ENCODE results near the gene KCNJ6. TPM values are rescaled to one million over a fixed set of nuclear protein-coding genes. Genes with fewer than 3 reads are reported as not detected.

The KCNJ6 gene
- total and polyA plus RNA-seq, 10 of the 15 experiments (the other 5 are each of a cell fraction or from before 2014, with no cell fraction given): 0.03 to 0.07 (median 0.04) TPM; not detected in 7

GRCh38 chr21:37866027-37866426, 50.2 kb downstream of the KCNJ6 start (continued):
- no peak for TF ChIP-seq CUX1 (IDR thresholded peaks at IDR 0.05; ENCODE audit: insufficient replicate concordance, low read depth, low read length)
- no peak for TF ChIP-seq RB1 (IDR thresholded peaks at IDR 0.05; ENCODE audit: borderline replicate concordance)

- Histone ChIP-seq H3K9ac (ENCODE audit: control insufficient read depth, insufficient read depth, low read length) (no peak overlapping the region), H2AFZ (ENCODE audit: control insufficient read depth, low read depth, low read length) (no peak overlapping the region), H3K27me3 (replicated peaks in 1 of 2; ENCODE audit: control insufficient read depth in 2 of 2, insufficient read depth in 2 of 2, low read length in 1 of 2) (no peaks in the 10 kb centered on the region), H3K27ac (ENCODE audit: control insufficient read depth, insufficient read depth) (no peak overlapping the region), H3K36me3 (ENCODE audit: control insufficient read depth in 2 of 2, insufficient read depth in 2 of 2, low read length in 1 of 2) (no peaks in the 10 kb centered on the region), H3K4me1 (ENCODE audit: control insufficient read depth, insufficient read depth, low read length) (no peaks in the 10 kb centered on the region), H3K9me3 (replicated peaks; ENCODE audit: control insufficient read depth, insufficient read depth, low read length) (no peaks in the 10 kb centered on the region; the same call in 2 of the 3 replicates), H3K4me2 (ENCODE audit: control insufficient read depth, insufficient read depth) (no peak overlapping the region), H4K20me1 (ENCODE audit: control insufficient read depth, insufficient read depth) (no peaks in the 10 kb centered on the region), H3K79me2 (ENCODE audit: control insufficient read depth, insufficient read depth, low read length) (no peaks in the 10 kb centered on the region), H3K4me3 (no peak overlapping the region)
- ChIA-PET SMC1A (ENCODE audit: uncharacterized antibody, unreplicated experiment) (interaction anchor here (0.8 to 1.2 kb wide), 2 partner anchors 11 to 36 kb away, joined by 3 read pairs; no protein-coding TSS in a partner anchor), CTCF (interaction anchor here (0.9 kb wide), 1 partner anchor 154 kb away, joined by 3 read pairs; no protein-coding TSS in a partner anchor), RAD21 (ENCODE audit: unreplicated experiment) (interaction anchor here (1.6 kb wide), 1 partner anchor 36 kb away, joined by 5 read pairs; no protein-coding TSS in a partner anchor), POLR2A (interaction anchor here (0.6 kb wide), 1 partner anchor 68 kb away, joined by 3 read pairs; no protein-coding TSS in a partner anchor)
- ATAC-seq: no peak
- intact Hi-C loops (cut with micrococcal nuclease; ENCODE audit: unreplicated experiment) (no loop called here), in situ Hi-C loops (cut with MboI) (no loop called here)
- 13% methylated on average over 5 of the region's 5 CpGs for WGBS (ENCODE audit: insufficient coverage, insufficient replicate concordance, low lambda C conversion rate, missing lambda C conversion rate)
- TF ChIP-seq ZBED1 (IDR thresholded peaks at IDR 0.05; ENCODE audit: borderline replicate concordance): no peak
- no peak for TF ChIP-seq MXI1 (IDR thresholded peaks at IDR 0.05; ENCODE audit: low read depth, low read length)
- TF ChIP-seq SRF (IDR thresholded peaks at IDR 0.05; ENCODE audit: low read depth in 2 of 2, low read length in 2 of 2): no peak
- no peak for TF ChIP-seq NR2F1 (conservative IDR thresholded peaks at IDR 0.05)
- no peak for TF ChIP-seq IRF3 (IDR thresholded peaks at IDR 0.05)
- no peak for TF ChIP-seq ZNF274 (IDR thresholded peaks at IDR 0.05; ENCODE audit: insufficient read depth, insufficient read length)
- no peak for TF ChIP-seq NR2C2 (IDR thresholded peaks at IDR 0.05; ENCODE audit: borderline replicate concordance, control insufficient read depth, insufficient read length, low read depth)
- TF ChIP-seq NFIC (IDR thresholded peaks at IDR 0.05; ENCODE audit: low read depth, low read length): no peak
- TF ChIP-seq LARP7 (IDR thresholded peaks at IDR 0.05): no peak
- TF ChIP-seq FOS (IDR thresholded peaks at IDR 0.05; ENCODE audit: borderline replicate concordance, extremely low read depth, insufficient read length): no peak
- TF ChIP-seq ASH2L (IDR thresholded peaks at IDR 0.05; ENCODE audit: borderline replicate concordance, low read depth): no peak
- TF ChIP-seq TBL1XR1 (IDR thresholded peaks at IDR 0.05; ENCODE audit: low read depth, low read length): no peak
- BruUV-seq (replicated peaks): no TSS peak
- FAIRE-seq: no peak
- DNase-seq (ENCODE audit: low read depth, low spot score): no peak
Observed at GRCh38 chr21:37865156-37865555, 51.1 kb downstream of the KCNJ6 start.

Data from GM12878 (cell line).